OCI-LY7 (cell line): ENCODE results near the gene H6PD. TPM values are rescaled to one million over a fixed set of nuclear protein-coding genes. Genes with fewer than 3 reads are reported as not detected.

ENCODE experiments used
- BruUV-seq: library from RNA; stranded (reverse); fragments of 400-500 nt; replicated peaks from 2 replicates; lab custom pipeline; 2021; lab: Mats Ljungman, UMichigan
- CTCF ChIA-PET: fragments of 300-600 bp; sonication (Branson Sonifier 250); formaldehyde crosslinking; loops from one replicate; lab custom pipeline; 2022; ENCODE audit warnings: antibody characterized with exemption; ENCODE audit not compliant: unreplicated experiment; lab: Charles Lee
- POLR2A ChIA-PET: fragments of 300-600 bp; sonication (Branson Sonifier 250); formaldehyde crosslinking; loops from one replicate; lab custom pipeline; 2022; ENCODE audit warnings: antibody characterized with exemption; lab: Charles Lee
- DNase-seq: peaks from one replicate; pipeline ENCODE4 v3.0.0-alpha.2; 2015; ENCODE audit warnings: low spot score
- H2AFZ ChIP-seq: fragments of 200-600 bp; sonication (generic), shearing (Covaris generic); 2 replicates; pipeline ENCODE4 v1.6.1; 2014; ENCODE audit warnings: mild to moderate bottlenecking, antibody characterized with exemption, low read length, moderate library complexity
- H3K27ac ChIP-seq: fragments of 200-600 bp; sonication (generic); 2 replicates; pipeline ENCODE4 v1.5.1; 2014; ENCODE audit warnings: mixed run types, low read depth, mild to moderate bottlenecking, moderate library complexity, low read length, inconsistent platforms; ENCODE audit not compliant: poor library complexity, severe bottlenecking
- H3K36me3 ChIP-seq: fragments of 200-600 bp; sonication (generic); 2 replicates; pipeline ENCODE4 v1.6.1; 2014; ENCODE audit warnings: mild to moderate bottlenecking, antibody characterized with exemption, low read length, moderate library complexity, mixed read lengths; ENCODE audit not compliant: insufficient read depth
- H3K4me1 ChIP-seq: fragments of 200-600 bp; sonication (generic); 2 replicates; pipeline ENCODE4 v1.5.1; 2014; ENCODE audit warnings: mild to moderate bottlenecking, low read length; ENCODE audit not compliant: insufficient read depth, poor library complexity, severe bottlenecking
- H3K4me2 ChIP-seq: fragments of 200-600 bp; sonication (generic); 2 replicates; pipeline ENCODE4 v1.6.1; 2014; ENCODE audit warnings: mild to moderate bottlenecking, low read length
- H3K4me3 ChIP-seq: fragments of 200-600 bp; sonication (generic); 2 replicates; pipeline ENCODE4 v1.5.1; 2014; ENCODE audit warnings: mild to moderate bottlenecking, low read depth, low read length; ENCODE audit not compliant: poor library complexity, severe bottlenecking
- H3K79me2 ChIP-seq: fragments of 200-600 bp; sonication (generic); 2 replicates; pipeline ENCODE4 v1.6.1; 2016; ENCODE audit warnings: low read depth, mild to moderate bottlenecking, low read length, moderate library complexity, mixed read lengths; ENCODE audit not compliant: insufficient read depth
- H3K9me2 ChIP-seq: fragments of 200-600 bp; sonication (generic); 2 replicates; pipeline ENCODE4 v1.6.1; 2016; ENCODE audit warnings: mild to moderate bottlenecking, low read length, mixed read lengths; ENCODE audit not compliant: insufficient read depth
- H3K9me3 ChIP-seq: fragments of 200-600 bp; sonication (generic); 2 replicates; pipeline ENCODE4 v1.6.1; 2014; ENCODE audit warnings: mild to moderate bottlenecking, mixed run types, low read length, mixed read lengths
- H4K20me1 ChIP-seq: fragments of 200-600 bp; sonication (generic); 2 replicates; pipeline ENCODE4 v1.6.1; 2014; ENCODE audit warnings: mild to moderate bottlenecking, antibody characterized with exemption, low read length, moderate library complexity, mixed read lengths; ENCODE audit not compliant: insufficient read depth
- CTCF ChIP-seq: fragments of 200-600 bp; sonication (generic); conservative IDR thresholded peaks from 2 replicates; pipeline ENCODE4 v1.5.1; 2014; ENCODE audit warnings: mild to moderate bottlenecking, antibody characterized with exemption, low read length, moderate library complexity, mixed read lengths
- EZH2phosphoT487 ChIP-seq: fragments of 200-600 bp; sonication (generic); IDR thresholded peaks from 2 replicates; pipeline ENCODE4 v1.6.1; 2018; ENCODE audit warnings: low read depth, borderline replicate concordance, mild to moderate bottlenecking, mixed run types, antibody characterized with exemption, low read length, moderate library complexity, mixed read lengths
- intact Hi-C: fragments of 100-400 bp; cut with micrococcal nuclease; formaldehyde crosslinking; loops from one replicate; pipeline ENCODE4 v1.10.0; 2022; ENCODE audit not compliant: unreplicated experiment
- total RNA-seq, 2 experiments: library from RNA; depleted of rRNA in 1 of 2; stranded (reverse); fragments of >200 nt in 1 of 2; shearing (Covaris generic) in 1 of 2; gene quantifications; 2 replicates each; pipeline ENCODE4 v1.2.3, GENCODE V29; 2014 to 2022

H6PD gene
- total RNA-seq, 2 experiments from 2014 or later: 8.5 to 22.1 TPM

DNA sequence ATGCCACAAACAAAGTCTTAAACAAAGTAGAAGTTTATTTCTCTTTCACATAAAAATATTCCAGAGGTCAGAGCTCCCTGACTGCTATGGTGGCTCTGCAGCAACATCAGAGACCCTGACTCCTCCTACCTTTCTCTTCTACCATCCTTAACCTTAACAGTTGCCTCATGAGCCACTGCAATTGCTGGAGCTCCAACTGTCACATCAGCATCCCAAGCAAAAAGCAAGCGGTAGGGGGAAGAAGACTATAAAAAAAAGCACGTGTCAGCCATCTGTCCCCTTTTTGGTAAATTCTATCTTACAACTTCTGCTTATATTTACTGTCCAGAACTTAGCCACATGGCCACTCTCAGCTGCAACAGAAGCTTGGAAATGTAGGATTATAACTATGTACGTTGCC is 21.8 kb upstream of the H6PD start:
- H3K79me2 ChIP-seq: no peaks in the 10 kb centered on the region
- intact Hi-C loops: no loop called here
- CTCF ChIA-PET: no interaction called here

DNA sequence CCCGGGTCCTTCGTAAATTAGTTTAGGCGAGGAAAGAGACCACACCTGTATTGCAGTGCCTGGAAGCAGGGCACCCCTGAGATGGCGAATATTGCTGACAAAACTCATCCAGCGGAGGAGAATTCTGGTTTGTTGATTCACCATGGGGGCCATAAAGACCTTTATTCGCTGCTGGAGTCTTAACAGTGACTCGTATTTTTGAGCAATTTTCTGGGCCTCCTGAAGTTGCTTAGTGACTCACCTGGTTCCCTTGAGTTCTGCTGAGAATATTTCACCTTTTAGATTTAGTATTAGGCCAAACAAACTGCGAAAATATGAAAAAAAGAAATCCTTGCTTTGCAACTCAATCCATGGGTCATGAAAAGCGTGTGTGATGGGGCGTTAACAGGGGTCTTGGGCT is 20.6 kb upstream of the H6PD start:
- no peak overlapping the region for H3K27ac ChIP-seq
- no peaks in the 10 kb centered on the region for H3K9me3 ChIP-seq
- H3K9me2 ChIP-seq: no peaks in the 10 kb centered on the region
- H3K4me2 ChIP-seq: no peak overlapping the region
- H4K20me1 ChIP-seq: no peaks in the 10 kb centered on the region
- intact Hi-C loops: no loop called here
- H3K79me2 ChIP-seq: no peaks in the 10 kb centered on the region
- POLR2A ChIA-PET: no interaction called here
- H3K36me3 ChIP-seq: no peaks in the 10 kb centered on the region
- no TSS peak for BruUV-seq
- no peaks in the 10 kb centered on the region for H3K4me1 ChIP-seq
- TF ChIP-seq EZH2phosphoT487: no peak
- no peak for TF ChIP-seq CTCF
- no peak for DNase-seq
- CTCF ChIA-PET: no interaction called here
- no peak overlapping the region for H2AFZ ChIP-seq
- H3K4me3 ChIP-seq: no peak overlapping the region

More for the DNA sequence above, 21.8 kb upstream of the H6PD start:
- POLR2A ChIA-PET: interaction anchor here (0.7 kb wide), 1 partner anchor 237 kb away, joined by 3 read pairs; no protein-coding TSS in a partner anchor
- Histone ChIP-seq H3K27ac (no peak overlapping the region), H3K4me3 (no peak overlapping the region), H4K20me1 (no peaks in the 10 kb centered on the region), H3K36me3 (no peaks in the 10 kb centered on the region), H3K9me2 (no peaks in the 10 kb centered on the region), H2AFZ (no peak overlapping the region), H3K9me3 (no peaks in the 10 kb centered on the region), H3K4me1 (no peaks in the 10 kb centered on the region), H3K4me2 (no peak overlapping the region)
- no peak for TF ChIP-seq EZH2phosphoT487
- no peak for TF ChIP-seq CTCF
- BruUV-seq: no TSS peak
- DNase-seq: no peak

DNA sequence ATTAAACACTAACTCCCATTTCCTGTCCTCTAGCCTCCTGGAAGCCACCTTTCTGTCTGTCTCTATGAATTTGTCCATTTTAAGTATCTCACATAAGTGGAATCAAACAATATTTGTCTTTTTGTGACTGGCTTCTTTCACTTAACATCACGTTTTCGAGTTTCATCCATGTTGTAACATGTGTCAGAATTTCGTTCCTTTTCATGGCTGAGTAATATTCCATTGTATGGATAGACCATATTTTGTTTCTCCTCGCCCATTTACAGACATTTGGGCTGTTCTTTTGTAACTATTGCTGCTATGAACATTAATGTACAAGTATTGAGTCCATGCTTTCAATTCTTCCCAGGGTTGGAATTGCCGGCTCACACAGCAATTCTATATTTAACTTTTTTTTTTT is 15.7 kb upstream of the H6PD start:
- ChIA-PET CTCF (no interaction called here), POLR2A (no interaction called here)
- BruUV-seq: no TSS peak
- Histone ChIP-seq H3K4me1 (no peaks in the 10 kb centered on the region), H3K4me2 (no peak overlapping the region), H3K9me3 (no peaks in the 10 kb centered on the region), H4K20me1 (no peaks in the 10 kb centered on the region), H3K4me3 (no peak overlapping the region), H3K36me3 (no peaks in the 10 kb centered on the region), H2AFZ (no peak overlapping the region), H3K9me2 (no peaks in the 10 kb centered on the region), H3K79me2 (no peaks in the 10 kb centered on the region), H3K27ac (no peak overlapping the region)
- DNase-seq: no peak
- no peak for TF ChIP-seq CTCF
- no peak for TF ChIP-seq EZH2phosphoT487
- intact Hi-C loops: no loop called here
